ENCODE results near the gene TBK1. TPM values are rescaled to one million over a fixed set of nuclear protein-coding genes. Genes with fewer than 3 reads are reported as not detected.
"Not testable (repeated sequence)": the region's sequence is repeated elsewhere in the genome, so short reads cannot be mapped to it uniquely, and the experiment has no call there.

The TBK1 gene
- total and polyA plus RNA-seq, 2 of the 4 experiments (the other 2 are of a cell fraction): 9.9 to 11.6 TPM

DNA sequence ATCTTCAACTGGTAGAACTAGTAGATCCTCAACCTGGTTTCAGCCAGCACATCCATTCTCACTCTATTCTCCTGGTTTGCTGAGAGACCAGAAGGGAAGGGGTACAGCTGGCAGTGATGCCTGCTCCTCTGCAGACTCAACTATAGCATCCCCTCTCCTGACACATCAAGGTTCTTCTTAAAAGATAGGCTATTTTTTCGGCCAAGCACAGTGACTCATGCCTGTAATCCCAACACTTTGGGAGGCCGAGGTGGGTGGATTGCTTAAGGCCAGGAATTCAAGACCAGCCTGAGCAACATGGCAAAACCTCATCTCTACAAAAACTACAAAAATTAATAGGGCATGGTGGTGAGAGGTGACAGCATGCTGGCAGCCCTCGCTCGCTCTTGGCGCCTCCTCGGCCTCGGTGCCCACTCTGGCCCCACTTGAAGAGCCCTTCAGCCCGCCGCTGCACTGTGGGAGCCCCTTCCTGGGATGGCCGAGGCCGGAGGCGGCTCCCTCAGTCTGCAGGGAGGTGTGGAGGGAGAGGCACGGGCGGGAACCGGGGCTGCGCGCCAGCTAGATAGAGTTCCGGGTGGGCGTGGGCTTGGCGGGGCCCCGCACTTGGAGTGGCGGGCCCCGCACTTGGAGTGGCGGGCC is 90.6 kb downstream of the TBK1 start:
- H3K23ac ChIP-seq (ENCODE audit: low read depth, low read length); H3K36me3 ChIP-seq (ENCODE audit: control insufficient read depth, insufficient read depth, low read length); H3K4me1 ChIP-seq (ENCODE audit: control insufficient read depth, insufficient read depth, low read length); H2AK5ac ChIP-seq (ENCODE audit: low read depth, low read length); H3K4me3 ChIP-seq (ENCODE audit: insufficient read depth, low read depth, low read length); intact Hi-C loops (cut with micrococcal nuclease); H3K14ac ChIP-seq (replicated peaks; ENCODE audit: low read depth, low read length); H3K9me1 ChIP-seq (ENCODE audit: insufficient read depth, low read length); H3K56ac ChIP-seq (ENCODE audit: extremely low read depth, insufficient read depth, low read length); H3K4me2 ChIP-seq (ENCODE audit: low read depth, low read length); H3K27ac ChIP-seq (ENCODE audit: insufficient read depth, low read length); BruUV-seq (replicated peaks); H3K4ac ChIP-seq (ENCODE audit: low read depth, low read length); dilution Hi-C loops (cut with HindIII; ENCODE audit: low sequenced_read_pairs, unreplicated experiment); in situ Hi-C loops (cut with MboI; ENCODE audit: low sequenced_read_pairs); H2AFZ ChIP-seq (replicated peaks; ENCODE audit: low read length, poor library complexity); H3K27me3 ChIP-seq (ENCODE audit: control insufficient read depth, insufficient read depth, low read length); H2BK120ac ChIP-seq (ENCODE audit: low read depth, low read length); H4K20me1 ChIP-seq (ENCODE audit: insufficient read depth, low read length); H2BK5ac ChIP-seq (ENCODE audit: low read depth, low read length, poor library complexity, severe bottlenecking); H4K91ac ChIP-seq (ENCODE audit: insufficient read depth, low read depth, low read length); H2BK20ac ChIP-seq (ENCODE audit: low read depth, low read length); H3K79me1 ChIP-seq (ENCODE audit: low read depth in 1 of 2, low read length in 2 of 2); H4K8ac ChIP-seq (ENCODE audit: low read depth in 2 of 2, low read length in 2 of 2); H2AK9ac ChIP-seq (replicated peaks; ENCODE audit: low read depth, low read length, poor library complexity); H3K9me3 ChIP-seq (ENCODE audit: control insufficient read depth, insufficient read depth, low read length); H4K5ac ChIP-seq (ENCODE audit: low read depth, low read length); H2BK15ac ChIP-seq (ENCODE audit: low read depth, low read length); H3K9ac ChIP-seq (ENCODE audit: low read depth, low read length); H3K18ac ChIP-seq (ENCODE audit: low read depth, low read length); POLR2A ChIA-PET (ENCODE audit: unreplicated experiment): not testable (repeated sequence)
- WGBS, 2 experiments (ENCODE audit: extremely low coverage in 2 of 2, insufficient read length in 1 of 2): no CpG with 5 or more reads among the region's 24 CpGs
- CTCF ChIA-PET: interaction anchor here (1.2 kb wide), 1 partner anchor 11 kb away, joined by 3 read pairs; no protein-coding TSS in a partner anchor
- TF ChIP-seq CEBPB (IDR thresholded peaks at IDR 0.05; ENCODE audit: low read depth, low read length): peak; percentile 85
- peak; percentile 74 for TF ChIP-seq FOS (IDR thresholded peaks at IDR 0.05; ENCODE audit: low read depth, low read length)
- ATAC-seq (ENCODE audit: low read depth) (peak; percentile 92), DNase-seq (peak; percentile 73)

Data from IMR-90 (cell line).